ENCODE data around the gene PRKG1. TPM values are rescaled to one million over a fixed set of nuclear protein-coding genes. Genes with fewer than 3 reads are reported as not detected.

Gene PRKG1
- total and polyA plus RNA-seq, 2 donors from 2014 or later, result 3.6 to 14.8 TPM

GRCh38 chr10:51487576-51487975 lies 413.3 kb downstream of the PRKG1 start:
- TF ChIP-seq, protein P1, sequence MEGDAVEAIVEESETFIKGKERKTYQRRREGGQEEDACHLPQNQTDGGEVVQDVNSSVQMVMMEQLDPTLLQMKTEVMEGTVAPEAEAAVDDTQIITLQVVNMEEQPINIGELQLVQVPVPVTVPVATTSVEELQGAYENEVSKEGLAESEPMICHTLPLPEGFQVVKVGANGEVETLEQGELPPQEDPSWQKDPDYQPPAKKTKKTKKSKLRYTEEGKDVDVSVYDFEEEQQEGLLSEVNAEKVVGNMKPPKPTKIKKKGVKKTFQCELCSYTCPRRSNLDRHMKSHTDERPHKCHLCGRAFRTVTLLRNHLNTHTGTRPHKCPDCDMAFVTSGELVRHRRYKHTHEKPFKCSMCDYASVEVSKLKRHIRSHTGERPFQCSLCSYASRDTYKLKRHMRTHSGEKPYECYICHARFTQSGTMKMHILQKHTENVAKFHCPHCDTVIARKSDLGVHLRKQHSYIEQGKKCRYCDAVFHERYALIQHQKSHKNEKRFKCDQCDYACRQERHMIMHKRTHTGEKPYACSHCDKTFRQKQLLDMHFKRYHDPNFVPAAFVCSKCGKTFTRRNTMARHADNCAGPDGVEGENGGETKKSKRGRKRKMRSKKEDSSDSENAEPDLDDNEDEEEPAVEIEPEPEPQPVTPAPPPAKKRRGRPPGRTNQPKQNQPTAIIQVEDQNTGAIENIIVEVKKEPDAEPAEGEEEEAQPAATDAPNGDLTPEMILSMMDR (IDR thresholded peaks at IDR 0.05; ENCODE audit: borderline replicate concordance, extremely low read depth, insufficient read depth), result no peak
- Histone ChIP-seq H3K9me3 (ENCODE audit: control insufficient read depth in 2 of 3, insufficient read depth in 1 of 3, low read length in 3 of 3) (no peaks in the 10 kb centered on the region), H3K4me1 (ENCODE audit: control insufficient read depth in 2 of 3, insufficient read depth in 2 of 3, low read depth in 1 of 3, low read length in 3 of 3) (no peaks in the 10 kb centered on the region), H3K27me3 (ENCODE audit: control insufficient read depth, insufficient read depth, low read length) (no peaks in the 10 kb centered on the region), H3K9ac (ENCODE audit: low read length in 3 of 3) (no peak overlapping the region), H3K4me3 (ENCODE audit: low read length in 3 of 3) (no peak overlapping the region), H3K36me3 (ENCODE audit: control insufficient read depth in 2 of 3, insufficient read depth in 3 of 3, low read length in 3 of 3) (no peaks in the 10 kb centered on the region), H3K27ac (ENCODE audit: low read depth in 2 of 2, low read length in 2 of 2) (no peak overlapping the region)
- DNase-seq (no peak), FAIRE-seq (no peak)
- intact Hi-C loops (cut with DNase I), result no loop called here

- no peak overlapping the region for H3K4me3 ChIP-seq (ENCODE audit: low read length in 3 of 3)
- no peak overlapping the region for H3K27ac ChIP-seq (ENCODE audit: low read depth in 2 of 2, low read length in 2 of 2)
- no peaks in the 10 kb centered on the region for H3K9me3 ChIP-seq (ENCODE audit: control insufficient read depth in 2 of 3, insufficient read depth in 1 of 3, low read length in 3 of 3)
- TF ChIP-seq, protein P1 (IDR thresholded peaks at IDR 0.05; ENCODE audit: borderline replicate concordance, extremely low read depth, insufficient read depth), result no peak
- DNase-seq (no peak), FAIRE-seq (no peak)
- H3K9ac ChIP-seq (ENCODE audit: low read length in 3 of 3), result no peak overlapping the region
- H3K36me3 ChIP-seq (ENCODE audit: control insufficient read depth in 2 of 3, insufficient read depth in 3 of 3, low read length in 3 of 3), result no peaks in the 10 kb centered on the region
- H3K27me3 ChIP-seq (ENCODE audit: control insufficient read depth, insufficient read depth, low read length), result no peaks in the 10 kb centered on the region
- no peaks in the 10 kb centered on the region for H3K4me1 ChIP-seq (ENCODE audit: control insufficient read depth in 2 of 3, insufficient read depth in 2 of 3, low read depth in 1 of 3, low read length in 3 of 3)
- intact Hi-C loops (cut with DNase I), result no loop called here
Measured at GRCh38 chr10:51488766-51489408, 414.6 kb downstream of the PRKG1 start.

DNA sequence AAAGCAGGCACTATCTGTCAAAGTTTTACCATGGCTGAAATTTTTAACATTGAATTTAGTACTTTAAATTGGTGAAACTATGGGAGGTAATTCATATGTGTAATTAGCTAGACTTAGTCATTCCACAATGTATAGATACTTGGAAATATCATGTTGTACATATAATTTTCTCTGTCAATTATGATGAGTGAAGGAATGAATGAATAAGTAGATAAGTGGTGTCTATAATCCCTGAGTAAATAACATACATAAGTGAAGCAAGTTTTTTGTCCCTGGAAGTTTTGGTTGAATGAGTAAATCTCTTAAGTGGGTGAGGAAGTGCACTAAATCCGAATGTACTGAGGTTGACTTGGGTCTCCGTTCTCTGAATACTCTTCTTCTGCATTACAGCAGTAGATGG lies 424.1 kb downstream of the PRKG1 start:
- TF ChIP-seq, protein P1 (IDR thresholded peaks at IDR 0.05; ENCODE audit: borderline replicate concordance, extremely low read depth, insufficient read depth), result no peak
- Histone ChIP-seq H3K27ac (ENCODE audit: low read depth in 2 of 2, low read length in 2 of 2) (no peak overlapping the region), H3K27me3 (ENCODE audit: control insufficient read depth, insufficient read depth, low read length) (no peaks in the 10 kb centered on the region), H3K9ac (ENCODE audit: low read length in 3 of 3) (no peak overlapping the region), H3K4me3 (ENCODE audit: low read length in 3 of 3) (no peak overlapping the region), H3K36me3 (ENCODE audit: control insufficient read depth in 2 of 3, insufficient read depth in 3 of 3, low read length in 3 of 3) (no peaks in the 10 kb centered on the region), H3K9me3 (ENCODE audit: control insufficient read depth in 2 of 3, insufficient read depth in 1 of 3, low read length in 3 of 3) (peaks cover 0 to 3% (median 0%) of the 10 kb centered on the region in 3 donors), H3K4me1 (ENCODE audit: control insufficient read depth in 2 of 3, insufficient read depth in 2 of 3, low read depth in 1 of 3, low read length in 3 of 3) (no peaks in the 10 kb centered on the region)
- DNase-seq, result no peak
- intact Hi-C loops (cut with DNase I), result no loop called here
- no peak for FAIRE-seq

GRCh38 chr10:51501396-51501795 lies 427.1 kb downstream of the PRKG1 start:
- H3K4me3 ChIP-seq (ENCODE audit: low read length in 3 of 3), result no peak overlapping the region
- H3K4me1 ChIP-seq (ENCODE audit: control insufficient read depth in 2 of 3, insufficient read depth in 2 of 3, low read depth in 1 of 3, low read length in 3 of 3), result no peaks in the 10 kb centered on the region
- intact Hi-C loops (cut with DNase I), result no loop called here
- TF ChIP-seq, protein P1 (IDR thresholded peaks at IDR 0.05; ENCODE audit: borderline replicate concordance, extremely low read depth, insufficient read depth), result no peak
- no peaks in the 10 kb centered on the region for H3K9me3 ChIP-seq (ENCODE audit: control insufficient read depth in 2 of 3, insufficient read depth in 1 of 3, low read length in 3 of 3)
- H3K27me3 ChIP-seq (ENCODE audit: control insufficient read depth, insufficient read depth, low read length), result no peaks in the 10 kb centered on the region
- no peak overlapping the region for H3K27ac ChIP-seq (ENCODE audit: low read depth in 2 of 2, low read length in 2 of 2)
- H3K36me3 ChIP-seq (ENCODE audit: control insufficient read depth in 2 of 3, insufficient read depth in 3 of 3, low read length in 3 of 3), result no peaks in the 10 kb centered on the region
- FAIRE-seq, result no peak
- H3K9ac ChIP-seq (ENCODE audit: low read length in 3 of 3), result no peak overlapping the region
- no peak for DNase-seq
